ENCODE measurements around the gene MAPK13. TPM values are rescaled to one million over a fixed set of nuclear protein-coding genes. Genes with fewer than 3 reads are reported as not detected.
A peak's percentile ranks its signal among the peaks of the same experiment; 100 is the strongest.
"Not testable (repeated sequence)": the region's sequence is repeated elsewhere in the genome, so short reads cannot be mapped to it uniquely, and the experiment has no call there.

Gene MAPK13
- polyA plus RNA-seq, 3 donors: 23.4 to 34.6 (median 26.7) TPM

- no peak for DNase-seq
These were observed 18.8 kb upstream of the MAPK13 start for GRCh38 chr6:36111526-36111925.

- no peak for DNase-seq
These were observed 17.3 kb upstream of the MAPK13 start for GRCh38 chr6:36113049-36113448.

- DNase-seq: no peak
These were observed 16.6 kb upstream of the MAPK13 start for GRCh38 chr6:36113703-36114102.

- no peak for DNase-seq
These were observed 15.4 kb upstream of the MAPK13 start for GRCh38 chr6:36114798-36115408.

- DNase-seq: no peak
These were observed 14.9 kb upstream of the MAPK13 start for GRCh38 chr6:36115412-36115811.

- DNase-seq: no peak
These were observed 14.0 kb upstream of the MAPK13 start for GRCh38 chr6:36116066-36116864.

- no peak for DNase-seq
These were observed 13.4 kb upstream of the MAPK13 start for GRCh38 chr6:36116943-36117342.

- DNase-seq: no peak
These were observed 12.4 kb upstream of the MAPK13 start for GRCh38 chr6:36117658-36118549.

GRCh38 chr6:36118550-36119107, 11.7 kb upstream of the MAPK13 start:
- DNase-seq: no peak

GRCh38 chr6:36119209-36119608, 11.1 kb upstream of the MAPK13 start:
- DNase-seq: no peak

GRCh38 chr6:36120018-36120417, 10.3 kb upstream of the MAPK13 start:
- DNase-seq: no peak

GRCh38 chr6:36120539-36120938, 9.8 kb upstream of the MAPK13 start:
- DNase-seq: no peak

GRCh38 chr6:36120979-36121786, 9.1 kb upstream of the MAPK13 start:
- no peak for DNase-seq

- no peak for DNase-seq
These were observed 8.4 kb upstream of the MAPK13 start for GRCh38 chr6:36121787-36122494.

- no peak for DNase-seq
These were observed 7.6 kb upstream of the MAPK13 start for GRCh38 chr6:36122495-36123269.

GRCh38 chr6:36123270-36124139, 6.8 kb upstream of the MAPK13 start:
- DNase-seq: peak; percentile 66

GRCh38 chr6:36124346-36124745, 6.0 kb upstream of the MAPK13 start:
- not testable (repeated sequence) for DNase-seq

GRCh38 chr6:36124881-36125280, 5.4 kb upstream of the MAPK13 start:
- no peak for DNase-seq

- DNase-seq: no peak
These were observed 4.7 kb upstream of the MAPK13 start for GRCh38 chr6:36125575-36125974.
